ENCODE data around the gene C20orf96. TPM values are rescaled to one million over a fixed set of nuclear protein-coding genes. Genes with fewer than 3 reads are reported as not detected.
"Not testable (repeated sequence)": the region's sequence is repeated elsewhere in the genome, so short reads cannot be mapped to it uniquely, and the experiment has no call there.

C20orf96 gene
- 23.9 TPM for polyA plus RNA-seq (2013, experiment 1 of 2)
- polyA plus RNA-seq (2013, experiment 2 of 2): 23.8 TPM

GRCh38 chr20:290084-290831, at the start of gene C20orf96:
Gene C20orf96, minus strand, starts transcription at chr20:290750. Its CDS starts 140 bp downstream, at chr20:290610.
- Histone ChIP-seq H2BK5ac (ENCODE audit: low read length) (peak within 1 kb of the TSS; percentile 42), H3K4me1 (ENCODE audit: control insufficient read depth in 2 of 2, insufficient read depth in 1 of 2, low read depth in 1 of 2, low read length in 2 of 2) (peaks cover 7 to 8% of the 10 kb centered on the region in 2 donors), H3K27me3 (ENCODE audit: control insufficient read depth in 3 of 3, insufficient read depth in 3 of 3, low read depth in 1 of 3, low read length in 3 of 3) (no peaks in the 10 kb centered on the region), H3K4me3 (ENCODE audit: low read length in 2 of 2) (peak within 1 kb of the TSS; percentile 80 to 92), H3K23ac (ENCODE audit: low read depth, low read length, poor library complexity) (no peak within 1 kb of the TSS), H3K18ac (ENCODE audit: low read length) (peak within 1 kb of the TSS; percentile 96), H3K9me3 (replicated peaks in 1 of 2; ENCODE audit: control insufficient read depth in 2 of 2, insufficient read depth in 1 of 2, low read depth in 1 of 2, low read length in 2 of 2) (peaks cover 5 to 6% of the 10 kb centered on the region in 2 donors), H3K4me2 (ENCODE audit: insufficient read depth, low read length, poor library complexity, severe bottlenecking) (peak within 1 kb of the TSS; percentile 78), H2BK12ac (ENCODE audit: low read length) (no peak within 1 kb of the TSS), H2AFZ (ENCODE audit: low read length) (peak within 1 kb of the TSS; percentile 93), H4K8ac (ENCODE audit: low read depth, low read length) (no peak within 1 kb of the TSS), H2BK120ac (ENCODE audit: low read depth, low read length) (no peak within 1 kb of the TSS), H3K14ac (ENCODE audit: low read length) (no peak within 1 kb of the TSS), H3K27ac (replicated peaks; ENCODE audit: low read length) (peak within 1 kb of the TSS; percentile 82), H4K91ac (ENCODE audit: low read depth, low read length, poor library complexity) (no peak within 1 kb of the TSS), H2BK15ac (ENCODE audit: low read length) (peak within 1 kb of the TSS; percentile 71), H3K36me3 (replicated peaks in 1 of 2; ENCODE audit: control insufficient read depth in 2 of 2, insufficient read depth in 2 of 2, low read length in 2 of 2) (peaks cover 2 to 21% of the 10 kb centered on the region in 2 donors), H3K9ac (ENCODE audit: low read depth, low read length, poor library complexity) (peak within 1 kb of the TSS; percentile 75), H3K4ac (ENCODE audit: low read length) (no peak within 1 kb of the TSS), H2AK5ac (ENCODE audit: low read depth, low read length) (no peak within 1 kb of the TSS), H3K79me1 (ENCODE audit: low read depth, low read length) (no peaks in the 10 kb centered on the region)
- DNase-seq (ENCODE audit: low spot score): peak; percentile 89
- no CpG with 5 or more reads among the region's 43 CpGs for WGBS, 2 donors (ENCODE audit: extremely low coverage in 2 of 2, insufficient read length in 2 of 2, insufficient replicate concordance in 1 of 2)

- H2BK15ac ChIP-seq (ENCODE audit: low read length); H3K27me3 ChIP-seq (ENCODE audit: control insufficient read depth in 3 of 3, insufficient read depth in 3 of 3, low read depth in 1 of 3, low read length in 3 of 3); H2AFZ ChIP-seq (ENCODE audit: low read length); H2BK12ac ChIP-seq (ENCODE audit: low read length); H3K4me1 ChIP-seq (ENCODE audit: control insufficient read depth in 2 of 2, insufficient read depth in 1 of 2, low read depth in 1 of 2, low read length in 2 of 2); H2BK120ac ChIP-seq (ENCODE audit: low read depth, low read length); H2AK5ac ChIP-seq (ENCODE audit: low read depth, low read length); H3K23ac ChIP-seq (ENCODE audit: low read depth, low read length, poor library complexity); H4K8ac ChIP-seq (ENCODE audit: low read depth, low read length); H3K27ac ChIP-seq (replicated peaks; ENCODE audit: low read length); H3K18ac ChIP-seq (ENCODE audit: low read length); H4K91ac ChIP-seq (ENCODE audit: low read depth, low read length, poor library complexity); H3K36me3 ChIP-seq (replicated peaks in 1 of 2; ENCODE audit: control insufficient read depth in 2 of 2, insufficient read depth in 2 of 2, low read length in 2 of 2); H3K4ac ChIP-seq (ENCODE audit: low read length); H2BK5ac ChIP-seq (ENCODE audit: low read length); H3K14ac ChIP-seq (ENCODE audit: low read length); DNase-seq (ENCODE audit: low spot score); H3K9ac ChIP-seq (ENCODE audit: low read depth, low read length, poor library complexity); H3K79me1 ChIP-seq (ENCODE audit: low read depth, low read length); H3K4me2 ChIP-seq (ENCODE audit: insufficient read depth, low read length, poor library complexity, severe bottlenecking); H3K9me3 ChIP-seq (replicated peaks in 1 of 2; ENCODE audit: control insufficient read depth in 2 of 2, insufficient read depth in 1 of 2, low read depth in 1 of 2, low read length in 2 of 2); H3K4me3 ChIP-seq (ENCODE audit: low read length in 2 of 2): not testable (repeated sequence)
- WGBS, 2 donors (ENCODE audit: extremely low coverage in 2 of 2, insufficient read length in 2 of 2, insufficient replicate concordance in 1 of 2): no CpG with 5 or more reads among the region's 1 CpG
These were observed 45.5 kb upstream of the C20orf96 start for GRCh38 chr20:336040-336439.

GRCh38 chr20:334578-334977, 44.0 kb upstream of the C20orf96 start:
- Histone ChIP-seq H3K27me3 (ENCODE audit: control insufficient read depth in 3 of 3, insufficient read depth in 3 of 3, low read depth in 1 of 3, low read length in 3 of 3) (no peaks in the 10 kb centered on the region), H3K4me2 (ENCODE audit: insufficient read depth, low read length, poor library complexity, severe bottlenecking) (no peak overlapping the region), H3K79me1 (ENCODE audit: low read depth, low read length) (peaks cover 3% of the 10 kb centered on the region), H2AFZ (ENCODE audit: low read length) (no peak overlapping the region), H2BK12ac (ENCODE audit: low read length) (no peak overlapping the region), H3K14ac (ENCODE audit: low read length) (no peak overlapping the region), H3K4me1 (ENCODE audit: control insufficient read depth in 2 of 2, insufficient read depth in 1 of 2, low read depth in 1 of 2, low read length in 2 of 2) (peaks cover 9 to 12% of the 10 kb centered on the region in 2 donors), H3K36me3 (replicated peaks in 1 of 2; ENCODE audit: control insufficient read depth in 2 of 2, insufficient read depth in 2 of 2, low read length in 2 of 2) (peaks cover 7 to 15% of the 10 kb centered on the region in 2 donors), H2BK15ac (ENCODE audit: low read length) (no peak overlapping the region), H3K4me3 (ENCODE audit: low read length in 2 of 2) (no peak overlapping the region), H3K18ac (ENCODE audit: low read length) (no peak overlapping the region), H3K9ac (ENCODE audit: low read depth, low read length, poor library complexity) (no peak overlapping the region), H4K8ac (ENCODE audit: low read depth, low read length) (no peak overlapping the region), H4K91ac (ENCODE audit: low read depth, low read length, poor library complexity) (no peak overlapping the region), H2BK120ac (ENCODE audit: low read depth, low read length) (no peak overlapping the region), H2BK5ac (ENCODE audit: low read length) (no peak overlapping the region), H3K27ac (replicated peaks; ENCODE audit: low read length) (no peak overlapping the region), H3K9me3 (replicated peaks in 1 of 2; ENCODE audit: control insufficient read depth in 2 of 2, insufficient read depth in 1 of 2, low read depth in 1 of 2, low read length in 2 of 2) (peaks cover 0 to 2% of the 10 kb centered on the region in 2 donors), H2AK5ac (ENCODE audit: low read depth, low read length) (no peak overlapping the region), H3K4ac (ENCODE audit: low read length) (no peak overlapping the region), H3K23ac (ENCODE audit: low read depth, low read length, poor library complexity) (no peak overlapping the region)
- no CpG with 5 or more reads among the region's 8 CpGs for WGBS, 2 donors (ENCODE audit: extremely low coverage in 2 of 2, insufficient read length in 2 of 2, insufficient replicate concordance in 1 of 2)
- no peak for DNase-seq (ENCODE audit: low spot score)

- peaks cover 22 to 38% of the 10 kb centered on the region in 2 donors for H3K36me3 ChIP-seq (replicated peaks in 1 of 2; ENCODE audit: control insufficient read depth in 2 of 2, insufficient read depth in 2 of 2, low read length in 2 of 2)
- H2BK120ac ChIP-seq (ENCODE audit: low read depth, low read length): no peak overlapping the region
- H3K4me1 ChIP-seq (ENCODE audit: control insufficient read depth in 2 of 2, insufficient read depth in 1 of 2, low read depth in 1 of 2, low read length in 2 of 2): peaks cover 23 to 31% of the 10 kb centered on the region in 2 donors
- H3K9ac ChIP-seq (ENCODE audit: low read depth, low read length, poor library complexity): no peak overlapping the region
- H2AK5ac ChIP-seq (ENCODE audit: low read depth, low read length): no peak overlapping the region
- H2BK15ac ChIP-seq (ENCODE audit: low read length): no peak overlapping the region
- no peak overlapping the region for H2AFZ ChIP-seq (ENCODE audit: low read length)
- no peak overlapping the region for H2BK5ac ChIP-seq (ENCODE audit: low read length)
- no peaks in the 10 kb centered on the region for H3K27me3 ChIP-seq (ENCODE audit: control insufficient read depth in 3 of 3, insufficient read depth in 3 of 3, low read depth in 1 of 3, low read length in 3 of 3)
- no peak overlapping the region for H3K4ac ChIP-seq (ENCODE audit: low read length)
- peak overlapping the region; percentile 14 for H3K27ac ChIP-seq (replicated peaks; ENCODE audit: low read length)
- no peak overlapping the region for H4K91ac ChIP-seq (ENCODE audit: low read depth, low read length, poor library complexity)
- no peak overlapping the region for H4K8ac ChIP-seq (ENCODE audit: low read depth, low read length)
- peaks cover 0 to 2% of the 10 kb centered on the region in 2 donors for H3K9me3 ChIP-seq (replicated peaks in 1 of 2; ENCODE audit: control insufficient read depth in 2 of 2, insufficient read depth in 1 of 2, low read depth in 1 of 2, low read length in 2 of 2)
- no peak overlapping the region for H2BK12ac ChIP-seq (ENCODE audit: low read length)
- H3K18ac ChIP-seq (ENCODE audit: low read length): no peak overlapping the region
- H3K23ac ChIP-seq (ENCODE audit: low read depth, low read length, poor library complexity): no peak overlapping the region
- peaks cover 10% of the 10 kb centered on the region for H3K79me1 ChIP-seq (ENCODE audit: low read depth, low read length)
- H3K4me3 ChIP-seq (ENCODE audit: low read length in 2 of 2): no peak overlapping the region
- peak; percentile 67 for DNase-seq (ENCODE audit: low spot score)
- H3K4me2 ChIP-seq (ENCODE audit: insufficient read depth, low read length, poor library complexity, severe bottlenecking): no peak overlapping the region
- H3K14ac ChIP-seq (ENCODE audit: low read length): no peak overlapping the region
- no CpG with 5 or more reads among the region's 16 CpGs for WGBS, 2 donors (ENCODE audit: extremely low coverage in 2 of 2, insufficient read length in 2 of 2, insufficient replicate concordance in 1 of 2)
These were observed 39.9 kb upstream of the C20orf96 start for GRCh38 chr20:330233-331149.

Measured in neuronal stem cell (in vitro differentiated cells).